ENCODE data around the gene OR2H1.

OR2H1 gene

GRCh38 chr6:29466241-29466640 is 9.3 kb downstream of the OR2H1 start:
- TF ChIP-seq TAF1 (IDR thresholded peaks at IDR 0.05; ENCODE audit: borderline replicate concordance, insufficient read depth, low read length) (no peak), SIN3A (IDR thresholded peaks at IDR 0.05; ENCODE audit: borderline replicate concordance, insufficient read depth, low read length) (no peak), REST (IDR thresholded peaks at IDR 0.05; ENCODE audit: insufficient read depth in 1 of 2, low read depth in 2 of 2, low read length in 2 of 2) (no peak)

GRCh38 chr6:29474996-29475395 is 18.0 kb downstream of the OR2H1 start:
- TF ChIP-seq REST (IDR thresholded peaks at IDR 0.05; ENCODE audit: insufficient read depth in 1 of 2, low read depth in 2 of 2, low read length in 2 of 2) (no peak), SIN3A (IDR thresholded peaks at IDR 0.05; ENCODE audit: borderline replicate concordance, insufficient read depth, low read length) (no peak), FOXP2 (optimal IDR thresholded peaks at IDR 0.05; ENCODE audit: borderline replicate concordance, extremely low read depth, extremely low read length, insufficient read depth) (no peak), POLR2AphosphoS5 (IDR thresholded peaks at IDR 0.05; ENCODE audit: low read depth, low read length) (no peak), TAF1 (IDR thresholded peaks at IDR 0.05; ENCODE audit: borderline replicate concordance, insufficient read depth, low read length) (no peak)

- no peak for TF ChIP-seq FOXP2 (optimal IDR thresholded peaks at IDR 0.05; ENCODE audit: borderline replicate concordance, extremely low read depth, extremely low read length, insufficient read depth)
- no peak for TF ChIP-seq REST (IDR thresholded peaks at IDR 0.05; ENCODE audit: insufficient read depth in 1 of 2, low read depth in 2 of 2, low read length in 2 of 2)
- no peak for TF ChIP-seq TAF1 (IDR thresholded peaks at IDR 0.05; ENCODE audit: borderline replicate concordance, insufficient read depth, low read length)
- TF ChIP-seq SIN3A (IDR thresholded peaks at IDR 0.05; ENCODE audit: borderline replicate concordance, insufficient read depth, low read length): no peak
- TF ChIP-seq POLR2AphosphoS5 (IDR thresholded peaks at IDR 0.05; ENCODE audit: low read depth, low read length): no peak
These were observed 21.0 kb downstream of the OR2H1 start for GRCh38 chr6:29477923-29478450.

GRCh38 chr6:29478740-29479139 is 21.8 kb downstream of the OR2H1 start:
- TF ChIP-seq TAF1 (IDR thresholded peaks at IDR 0.05; ENCODE audit: borderline replicate concordance, insufficient read depth, low read length) (no peak), FOXP2 (optimal IDR thresholded peaks at IDR 0.05; ENCODE audit: borderline replicate concordance, extremely low read depth, extremely low read length, insufficient read depth) (no peak), SIN3A (IDR thresholded peaks at IDR 0.05; ENCODE audit: borderline replicate concordance, insufficient read depth, low read length) (no peak), POLR2AphosphoS5 (IDR thresholded peaks at IDR 0.05; ENCODE audit: low read depth, low read length) (no peak)

- TF ChIP-seq TAF1 (IDR thresholded peaks at IDR 0.05; ENCODE audit: borderline replicate concordance, insufficient read depth, low read length) (no peak), FOXP2 (optimal IDR thresholded peaks at IDR 0.05; ENCODE audit: borderline replicate concordance, extremely low read depth, extremely low read length, insufficient read depth) (no peak), POLR2AphosphoS5 (IDR thresholded peaks at IDR 0.05; ENCODE audit: low read depth, low read length) (no peak), SIN3A (IDR thresholded peaks at IDR 0.05; ENCODE audit: borderline replicate concordance, insufficient read depth, low read length) (no peak), REST (IDR thresholded peaks at IDR 0.05; ENCODE audit: insufficient read depth in 1 of 2, low read depth in 2 of 2, low read length in 2 of 2) (no peak)
These were observed 22.6 kb downstream of the OR2H1 start for GRCh38 chr6:29479560-29479959.
